Kidney glomerular epithelial cell (primary cell): ENCODE measurements around the gene ITPA.

Source experiments
- DNase-seq: peaks from one replicate; lab custom pipeline; 2025; lab: John Stamatoyannopoulos, UW

ITPA gene

DNA sequence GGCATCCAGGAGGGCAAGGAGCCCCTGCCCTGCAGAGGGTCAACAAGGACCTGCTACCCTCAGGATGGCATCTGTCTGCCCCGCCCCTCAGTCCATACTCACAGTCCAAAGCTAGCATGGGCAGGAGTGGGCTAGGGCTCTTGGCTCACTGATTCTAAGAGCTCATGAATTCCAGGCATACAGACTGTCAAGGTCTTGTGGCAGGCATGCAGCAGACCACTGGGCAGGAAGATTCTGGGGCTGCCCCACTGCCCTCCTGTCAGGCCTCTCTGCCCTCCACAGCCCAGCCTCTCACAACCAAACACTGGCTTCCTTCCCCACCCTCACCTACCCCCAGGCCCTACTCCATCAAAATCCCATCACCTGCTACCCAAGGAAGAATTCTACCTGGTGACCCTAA lies 35.3 kb downstream of the ITPA start:
- DNase-seq: no peak

DNA sequence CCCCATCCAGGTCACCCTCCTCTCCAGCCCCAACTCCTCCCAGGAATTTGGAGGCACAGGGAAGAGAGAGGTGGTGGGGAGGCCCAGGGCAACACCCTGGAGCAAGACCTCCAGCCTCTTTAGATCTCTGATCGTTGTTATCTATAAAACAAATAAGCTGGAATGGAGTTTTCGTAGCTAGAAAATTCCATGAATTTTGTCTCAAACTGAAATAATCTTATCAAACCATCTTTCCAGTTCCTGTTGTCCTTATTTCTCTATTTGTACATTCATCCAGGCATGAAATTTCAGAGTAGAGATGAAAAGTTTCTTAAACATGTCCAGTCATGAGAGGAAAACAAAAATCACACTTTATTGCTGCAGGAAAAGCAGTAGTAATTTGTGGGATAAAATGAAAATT lies 35.9 kb downstream of the ITPA start:
- DNase-seq: no peak

DNA sequence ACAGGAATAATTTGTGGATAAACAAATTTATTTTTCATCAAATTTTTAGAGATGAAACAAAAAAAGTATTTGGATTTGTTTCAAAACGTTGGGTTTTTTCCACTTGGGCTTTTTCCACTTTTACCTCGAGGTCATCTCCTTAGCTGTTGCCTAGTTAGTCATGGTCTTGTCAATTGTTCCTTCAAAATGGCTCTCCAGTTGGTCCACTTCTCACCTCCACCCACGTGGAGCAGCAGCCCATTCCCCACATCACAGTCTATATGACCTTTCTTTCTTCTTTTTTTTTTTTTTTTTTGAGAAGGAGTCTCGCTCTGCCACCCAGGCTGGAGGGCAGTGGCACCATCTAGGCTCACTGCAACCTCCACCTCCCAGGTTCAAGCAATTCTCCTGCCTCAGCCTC lies 36.4 kb downstream of the ITPA start:
- no peak for DNase-seq

DNA sequence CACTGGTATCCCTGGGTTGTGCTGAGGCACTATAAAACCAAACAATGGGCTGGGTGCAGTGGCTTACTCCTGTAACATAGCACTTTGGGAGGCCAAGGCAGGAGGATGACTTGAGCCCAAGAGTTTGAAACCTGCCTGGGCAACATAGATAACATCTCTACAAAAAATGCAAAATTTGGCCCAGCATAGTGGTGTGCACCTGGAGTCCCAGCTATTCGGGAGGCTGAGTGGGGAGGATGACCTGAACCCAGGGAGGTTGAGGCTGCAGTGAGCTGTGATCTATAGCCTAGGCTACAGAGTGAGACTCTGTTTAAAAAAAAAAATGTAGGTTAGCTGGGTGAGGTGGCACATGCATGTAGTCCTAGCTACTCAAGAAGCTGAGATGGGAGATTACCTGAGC lies 37.4 kb downstream of the ITPA start:
- DNase-seq: no peak

DNA sequence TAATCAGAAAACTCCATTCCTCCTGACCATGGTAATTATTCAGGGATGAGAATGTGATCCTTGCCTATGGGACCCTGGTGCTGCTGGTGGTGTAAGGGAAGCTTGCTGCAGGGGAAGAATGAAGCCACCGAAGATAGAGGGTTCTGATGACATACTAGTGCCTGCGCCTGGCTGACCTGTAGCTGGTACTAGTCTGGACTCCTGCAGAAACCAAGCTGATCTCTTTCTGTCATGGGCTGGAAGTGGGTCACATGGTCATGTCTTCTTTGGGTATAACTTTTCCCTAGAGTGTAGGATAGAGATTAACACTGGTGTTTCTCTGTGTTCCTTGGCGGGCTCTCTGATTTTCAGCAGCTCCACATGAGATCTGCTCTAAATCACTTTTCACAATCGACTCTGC lies 38.3 kb downstream of the ITPA start:
- no peak for DNase-seq

DNA sequence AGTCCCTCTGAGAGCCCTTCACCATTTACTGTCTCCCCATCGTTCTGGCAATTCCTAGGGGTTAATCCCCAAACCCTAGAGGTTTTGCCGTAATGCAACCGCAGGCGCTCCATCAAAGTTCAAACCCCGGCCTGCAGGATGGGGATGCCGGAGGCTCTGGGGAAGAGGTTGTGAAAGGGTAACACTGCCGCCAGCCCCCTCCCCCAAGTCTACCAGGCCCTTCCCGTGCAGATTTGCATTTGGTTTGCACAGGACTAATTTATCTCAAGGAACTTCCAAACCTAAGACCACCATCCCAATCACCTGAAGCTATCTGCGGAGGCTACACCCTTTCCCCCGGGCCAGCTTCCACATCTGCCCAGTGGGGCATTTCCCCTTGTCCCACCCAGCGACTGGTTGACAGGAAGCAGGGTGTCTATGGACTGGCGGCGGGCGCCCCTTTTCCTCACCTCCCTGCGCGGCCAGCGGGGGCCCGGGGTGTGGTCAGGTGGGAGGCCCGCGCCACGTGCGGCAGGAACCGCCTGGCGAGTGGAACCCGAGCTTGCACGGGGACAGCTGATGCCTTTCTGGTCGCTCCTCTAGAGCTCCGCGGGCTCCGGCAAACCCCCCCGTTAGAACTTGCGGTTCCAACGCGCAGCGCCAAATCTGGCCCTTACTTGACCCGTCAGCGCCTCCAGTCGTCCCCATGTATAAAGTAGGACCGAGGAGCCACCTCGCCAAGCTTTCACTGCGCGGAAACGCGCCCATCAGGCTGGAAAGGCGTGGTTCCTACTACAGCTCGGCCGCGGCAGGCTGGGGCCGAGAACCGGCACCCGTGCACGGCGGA lies 39.1 kb downstream of the ITPA start:
- no peak for DNase-seq

DNA sequence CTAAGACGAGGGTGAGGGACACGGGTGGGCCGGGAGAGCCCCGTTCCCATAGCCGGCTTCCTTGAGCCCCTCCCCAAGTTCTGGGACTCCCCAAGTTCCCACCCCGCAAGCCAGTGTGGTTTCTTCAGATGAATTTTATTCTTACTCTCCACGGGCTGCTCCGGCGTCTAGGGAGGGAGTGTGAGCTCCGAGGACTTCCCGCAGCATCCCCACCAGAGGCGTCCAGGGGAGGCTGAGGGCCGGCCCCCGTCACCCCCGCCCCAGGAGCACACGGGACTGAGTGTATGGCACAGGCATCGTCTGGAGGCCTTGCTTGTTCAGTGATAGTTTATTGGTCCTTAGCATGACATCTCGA lies 39.7 kb downstream of the ITPA start:
- DNase-seq: no peak

DNA sequence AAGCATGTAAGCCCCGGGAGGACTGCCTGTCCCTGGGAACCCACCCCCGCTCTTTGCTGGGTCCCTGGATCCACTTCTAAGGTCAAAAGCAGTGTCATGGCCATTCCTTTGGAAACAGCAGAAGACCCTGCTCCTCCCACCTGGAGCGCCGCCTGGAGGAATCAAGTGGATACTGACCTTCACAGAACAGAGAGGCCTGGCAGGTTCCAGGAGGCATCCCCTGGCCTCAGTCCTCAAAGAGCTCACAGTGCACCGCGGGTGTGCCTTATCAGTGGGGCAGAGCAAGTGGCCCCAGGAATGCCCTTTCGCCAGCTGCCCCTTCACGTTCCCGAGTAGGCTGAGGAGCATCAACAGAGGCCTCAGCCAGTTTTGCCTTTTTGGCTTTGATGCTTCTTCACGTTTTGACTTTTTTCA lies 40.8 kb downstream of the ITPA start:
- DNase-seq: no peak

DNA sequence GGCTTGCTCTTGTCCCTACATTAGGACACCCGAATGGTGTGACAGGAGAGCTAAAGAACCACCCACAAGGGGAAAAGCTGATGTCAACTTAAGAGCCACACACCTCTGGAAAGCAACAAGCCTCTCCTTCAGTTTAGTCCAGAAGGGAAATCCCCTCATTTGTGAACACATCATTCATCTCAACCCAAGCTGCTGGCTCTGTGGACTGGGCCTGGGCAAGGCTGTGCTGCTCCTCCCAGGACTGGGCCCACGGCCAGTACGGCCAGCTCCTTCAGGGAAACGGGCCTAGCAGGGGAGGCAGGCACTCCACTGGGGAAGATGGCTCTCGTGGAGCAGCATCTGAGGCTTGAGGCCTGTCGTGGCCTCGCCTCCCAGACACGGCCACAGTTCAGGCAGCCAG lies 42.5 kb downstream of the ITPA start:
- no peak for DNase-seq

DNA sequence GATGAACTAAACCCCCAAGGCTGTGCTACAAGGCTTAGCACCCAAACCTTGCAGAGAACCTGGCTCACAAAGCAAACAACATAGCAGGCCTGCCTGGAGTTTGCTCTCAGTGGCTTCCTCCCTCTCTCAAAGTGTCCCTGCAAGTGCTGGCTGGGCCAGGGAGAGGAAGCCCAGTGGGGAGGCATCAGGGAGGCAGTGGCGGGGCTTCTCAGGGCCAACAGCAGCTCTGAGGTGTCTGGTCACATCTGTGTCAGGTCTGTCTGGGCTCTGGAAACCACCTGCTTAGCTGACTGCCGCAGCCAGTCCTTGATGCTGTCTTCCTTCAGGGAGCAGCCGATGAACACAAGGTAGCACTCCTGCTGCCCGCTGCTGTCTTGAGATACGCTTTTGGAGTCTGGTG lies 46.4 kb downstream of the ITPA start:
- DNase-seq: no peak

DNA sequence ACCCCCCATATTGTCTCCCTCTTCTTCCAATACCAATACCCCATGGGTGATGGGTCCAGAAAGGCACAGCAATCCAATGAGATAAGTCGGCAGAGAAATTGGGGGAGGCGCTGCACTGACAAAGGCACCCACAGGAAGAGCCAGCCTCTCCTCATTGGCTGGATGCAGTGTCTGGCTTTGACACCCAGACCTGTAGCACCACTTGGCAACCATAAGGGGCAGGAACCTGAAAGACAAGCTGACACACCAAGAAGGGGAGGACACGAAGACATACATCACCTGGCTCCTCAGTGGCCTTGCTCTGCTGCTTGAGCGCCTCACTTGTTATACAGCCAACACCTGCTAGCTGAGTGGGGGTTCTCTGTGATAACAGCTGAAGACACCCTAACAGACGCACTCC lies 49.1 kb downstream of the ITPA start:
- DNase-seq: no peak

DNA sequence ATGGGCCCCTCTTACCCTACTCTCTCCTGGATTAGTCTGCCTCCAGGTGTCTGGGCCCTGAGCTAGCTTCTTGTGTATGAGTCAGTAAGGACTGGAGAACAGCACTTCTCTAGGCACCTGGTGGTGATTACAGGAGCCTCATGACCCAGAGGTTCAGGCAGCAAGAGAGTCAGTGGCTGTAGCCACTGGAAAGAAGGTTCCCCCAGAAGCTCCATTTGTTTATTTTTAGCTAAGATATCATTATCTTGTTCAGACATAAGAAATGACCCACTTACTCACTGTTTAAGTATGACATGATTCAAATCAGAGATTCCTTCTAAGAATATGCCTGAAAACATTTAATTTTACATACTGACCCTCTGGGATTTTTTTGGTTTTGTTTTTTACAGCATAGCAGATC lies 53.3 kb downstream of the ITPA start:
- DNase-seq: peak; percentile 16

DNA sequence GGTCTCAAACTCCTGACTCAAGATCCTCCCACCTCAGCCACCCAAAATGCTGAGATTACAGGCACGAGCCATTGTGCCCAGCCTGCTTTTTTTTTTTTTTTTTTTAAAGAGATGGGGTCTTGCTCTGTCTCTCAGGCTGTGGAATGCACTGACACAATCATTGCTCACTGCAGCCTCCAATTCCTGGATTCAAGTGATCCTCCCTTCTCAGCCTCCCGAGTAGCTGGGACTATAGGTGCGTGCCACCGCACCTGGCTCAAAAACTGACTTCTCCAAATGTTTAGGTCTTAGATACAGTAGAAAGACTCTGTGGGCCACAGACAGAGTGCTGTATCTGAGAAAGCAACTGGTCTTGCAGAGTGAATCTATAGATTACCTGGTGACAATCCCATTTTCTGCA lies 60.8 kb downstream of the ITPA start:
- DNase-seq: no peak

DNA sequence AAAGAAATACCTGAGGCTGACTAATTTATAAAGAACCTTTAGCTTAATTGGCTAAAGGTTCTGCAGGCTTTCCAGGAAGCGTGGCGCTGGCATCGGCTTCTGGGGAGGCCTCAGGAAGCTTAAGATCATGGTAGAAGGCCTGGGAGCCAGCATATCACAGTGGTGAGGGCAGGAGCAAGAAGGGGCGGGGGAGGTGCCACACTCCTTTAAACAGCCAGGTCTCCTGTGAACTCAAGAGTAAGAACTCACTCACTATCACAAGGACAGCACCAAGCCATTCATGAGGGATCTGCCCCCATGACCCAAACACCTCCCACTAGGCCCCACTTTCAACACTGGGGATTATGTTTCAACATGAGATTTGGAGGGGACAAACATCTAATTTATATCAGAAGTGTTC lies 64.1 kb downstream of the ITPA start:
- no peak for DNase-seq
